HG03565 (cell line): ENCODE measurements around the gene TBP.
A peak's percentile ranks its signal among the peaks of the same experiment; 100 is the strongest.
"Not testable (repeated sequence)": the region's sequence is repeated elsewhere in the genome, so short reads cannot be mapped to it uniquely, and the experiment has no call there.

Experiments
- ATAC-seq: cut with Tn5 transposase; IDR thresholded peaks from one replicate; pipeline ENCODE4 v1.9.1; 2021; ENCODE audit warnings: mild to moderate bottlenecking, moderate library complexity; ENCODE audit not compliant: unreplicated experiment

TBP gene

GRCh38 chr6:170597278-170597677 lies 43.1 kb downstream of the TBP start:
- ATAC-seq = no peak

GRCh38 chr6:170605574-170606259 lies 51.5 kb downstream of the TBP start:
- ATAC-seq = no peak

GRCh38 chr6:170609225-170609624 lies 55.1 kb downstream of the TBP start:
- not testable (repeated sequence) for ATAC-seq

GRCh38 chr6:170612256-170612804 lies 58.2 kb downstream of the TBP start:
- ATAC-seq = peak; percentile 67

- not testable (repeated sequence) for ATAC-seq
Observed at GRCh38 chr6:170616020-170616554, 61.9 kb downstream of the TBP start.
